Upper lobe of right lung (tissue), 1 donor: Measurements from ENCODE around the gene PAAF1. TPM values are rescaled to one million over a fixed set of nuclear protein-coding genes. Genes with fewer than 3 reads are reported as not detected.
A peak's percentile ranks its signal among the peaks of the same experiment; 100 is the strongest.

ENCODE experiments used
- ATAC-seq: fragments of 200-7000 bp; cut with Tn5 transposase; one replicate; pipeline ENCODE4 v1.9.1; 2020; ENCODE audit warnings: mild to moderate bottlenecking, moderate library complexity
- DNase-seq: peaks from one replicate; pipeline ENCODE4 v3.0.0-alpha.2; 2020
- H3K27ac ChIP-seq: fragments of 200-600 bp; one replicate; pipeline ENCODE4 v1.8.0; 2022
- H3K27me3 ChIP-seq: fragments of 200-600 bp; one replicate; pipeline ENCODE4 v1.8.0; 2022; ENCODE audit warnings: mild to moderate bottlenecking
- H3K36me3 ChIP-seq: fragments of 200-600 bp; one replicate; pipeline ENCODE4 v1.8.0; 2022
- H3K4me1 ChIP-seq: fragments of 200-600 bp; one replicate; pipeline ENCODE4 v1.8.0; 2022
- H3K4me3 ChIP-seq: fragments of 200-600 bp; one replicate; pipeline ENCODE4 v1.8.0; 2022; ENCODE audit warnings: mild to moderate bottlenecking
- H3K9me3 ChIP-seq: fragments of 200-600 bp; one replicate; pipeline ENCODE4 v1.8.0; 2022
- CTCF ChIP-seq: fragments of 200-600 bp; IDR thresholded peaks from one replicate; pipeline ENCODE4 v1.8.0; 2022; ENCODE audit warnings: antibody characterized with exemption
- intact Hi-C: fragments of 100-400 bp; cut with DNase I; formaldehyde crosslinking; loops from one replicate; pipeline ENCODE4 v1.11.0; 2022
- total RNA-seq: library from RNA; stranded (reverse); fragmentation: NEBNext Ultra II Directional; extraction: Animal tissue kit (Norgen Biotek cat#: 25700); gene quantifications from one replicate; pipeline ENCODE4 v1.2.1, GENCODE V29; 2021
- donor health status: DM: no; HTN: yes; CAD: no; lungs with severe emphysema.

PAAF1 gene
- total RNA-seq, 1 donor from 2014 or later: 13.9 TPM

GRCh38 chr11:73946798-73947458 is 70.1 kb downstream of the PAAF1 start:
- H3K4me1 ChIP-seq: no peaks in the 10 kb centered on the region
- H3K9me3 ChIP-seq: no peaks in the 10 kb centered on the region
- intact Hi-C loops: no loop called here
- ATAC-seq (no peak), DNase-seq (no peak)
- no peaks in the 10 kb centered on the region for H3K36me3 ChIP-seq
- H3K27me3 ChIP-seq: no peaks in the 10 kb centered on the region
- no peak overlapping the region for H3K4me3 ChIP-seq
- no peak overlapping the region for H3K27ac ChIP-seq
- no peak for TF ChIP-seq CTCF

- Histone ChIP-seq H3K9me3 (no peaks in the 10 kb centered on the region), H3K36me3 (no peaks in the 10 kb centered on the region), H3K4me3 (no peak overlapping the region), H3K27me3 (no peaks in the 10 kb centered on the region), H3K27ac (no peak overlapping the region), H3K4me1 (no peaks in the 10 kb centered on the region)
- intact Hi-C loops: no loop called here
- ATAC-seq: no peak
- TF ChIP-seq CTCF: no peak
- no peak for DNase-seq
Observed at GRCh38 chr11:73949246-73949645, 72.4 kb downstream of the PAAF1 start.

- Histone ChIP-seq H3K4me3 (no peak overlapping the region), H3K4me1 (no peaks in the 10 kb centered on the region), H3K27ac (no peak overlapping the region), H3K9me3 (no peaks in the 10 kb centered on the region), H3K27me3 (peaks cover 4% of the 10 kb centered on the region), H3K36me3 (no peaks in the 10 kb centered on the region)
- DNase-seq (no peak), ATAC-seq (no peak)
- intact Hi-C loops: no loop called here
- TF ChIP-seq CTCF: no peak
Observed at GRCh38 chr11:73949912-73950311, 73.1 kb downstream of the PAAF1 start.

- intact Hi-C loops: no loop called here
- H3K9me3 ChIP-seq: no peaks in the 10 kb centered on the region
- H3K27ac ChIP-seq: no peak within 1 kb of the TSS
- H3K36me3 ChIP-seq: no peaks in the 10 kb centered on the region
- DNase-seq (no peak), ATAC-seq (peak; percentile 88)
- no peak for TF ChIP-seq CTCF
- no peaks in the 10 kb centered on the region for H3K4me1 ChIP-seq
- H3K27me3 ChIP-seq: peaks cover 4% of the 10 kb centered on the region
- H3K4me3 ChIP-seq: no peak within 1 kb of the TSS
Observed at GRCh38 chr11:73950869-73951710, 74.3 kb downstream of the PAAF1 start, which contains the start of gene DNAJB13. Gene DNAJB13 (plus strand): TSS chr11:73951026. CDS start chr11:73951070, 44 bp downstream.

- Histone ChIP-seq H3K36me3 (no peaks in the 10 kb centered on the region), H3K4me3 (no peak overlapping the region), H3K9me3 (no peaks in the 10 kb centered on the region), H3K27ac (no peak overlapping the region), H3K27me3 (peaks cover 4% of the 10 kb centered on the region), H3K4me1 (no peaks in the 10 kb centered on the region)
- intact Hi-C loops: no loop called here
- DNase-seq: no peak
- TF ChIP-seq CTCF: no peak
- ATAC-seq: peak; percentile 71
Observed at GRCh38 chr11:73951797-73952196, 75.0 kb downstream of the PAAF1 start.
